Activated CD8-positive, alpha-beta memory T cell treated with anti-CD3 and anti-CD28 coated beads, Interleukin-2, amount 50 U/mL, for 48 hours (primary cell): ENCODE measurements around the gene DEK.
"Not testable (repeated sequence)": the region's sequence is repeated elsewhere in the genome, so short reads cannot be mapped to it uniquely, and the experiment has no call there.

Source experiments
- DNase-seq: peaks from one replicate; pipeline ENCODE4 v3.0.0-alpha.2; 2020

Gene DEK

DNA sequence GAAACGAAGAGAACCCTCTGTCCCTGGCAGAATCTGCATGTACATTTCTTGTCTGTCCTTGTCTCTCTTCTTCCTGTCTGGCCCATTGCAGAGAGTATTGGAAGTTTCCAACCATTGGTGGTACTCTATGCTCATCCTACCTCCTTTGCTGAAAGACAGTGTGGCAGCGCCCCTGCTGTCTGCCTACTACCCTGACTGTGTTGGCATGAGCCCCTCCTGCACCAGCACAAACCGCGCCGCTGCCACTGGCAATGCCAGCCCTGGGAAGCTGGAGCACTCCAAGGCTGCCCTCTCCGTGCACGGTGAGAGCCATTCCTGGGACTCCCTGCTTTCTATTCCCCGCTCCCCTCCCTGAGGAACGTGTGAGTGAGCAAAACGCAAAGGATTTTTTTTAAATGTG lies 76.6 kb downstream of the DEK start:
- no peak for DNase-seq

DNA sequence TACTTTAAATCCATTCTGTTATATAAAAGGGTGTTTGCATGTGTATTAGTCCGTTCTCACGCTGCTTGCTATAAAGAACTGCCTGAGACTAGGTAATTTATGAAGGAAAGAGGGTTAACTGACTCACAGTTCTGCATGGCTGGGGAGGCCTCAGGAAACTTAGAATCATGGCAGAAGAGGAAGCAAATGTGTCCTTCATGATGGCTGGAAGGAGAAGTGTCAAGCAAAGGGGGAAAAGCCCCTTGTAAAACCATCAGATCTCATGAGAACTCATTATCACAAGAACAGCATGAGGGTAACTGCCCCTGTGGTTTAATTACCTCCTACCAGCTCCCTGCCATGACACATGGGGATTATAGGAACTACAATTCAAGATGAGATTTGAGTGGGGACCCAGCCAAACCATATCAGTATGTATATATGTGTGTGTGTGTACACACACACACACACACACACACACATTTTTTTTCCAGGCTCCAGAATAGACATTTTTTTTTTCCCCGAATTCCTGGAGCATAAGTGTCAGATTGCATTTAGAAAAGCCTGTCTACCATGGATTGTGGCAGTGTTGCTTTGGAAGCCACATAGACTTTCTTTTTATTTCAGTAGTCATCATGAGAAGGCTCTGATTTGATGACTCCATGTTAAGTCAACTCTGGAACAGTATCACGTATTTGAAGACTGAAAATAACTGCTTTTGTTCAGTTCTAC lies 77.6 kb downstream of the DEK start:
- no peak for DNase-seq

DNA sequence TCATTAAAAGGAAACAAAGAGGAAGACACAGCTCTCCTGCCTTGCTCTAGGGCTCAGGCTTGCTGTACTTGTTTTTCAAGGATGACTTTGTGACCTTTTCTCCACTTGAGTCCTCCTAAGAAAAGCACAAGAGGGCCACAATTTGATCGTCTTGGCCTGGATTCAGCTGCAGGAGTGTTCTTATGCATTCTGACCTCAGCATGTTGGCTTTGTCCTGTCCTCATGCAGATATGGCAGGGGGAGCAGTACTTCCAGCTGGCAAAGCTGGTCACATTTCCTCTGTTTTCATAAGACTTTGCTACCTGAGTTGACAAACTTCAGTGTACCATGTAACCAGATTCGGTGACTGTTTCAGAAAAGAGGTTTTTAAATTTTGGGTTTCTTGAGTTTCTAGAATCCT lies 78.3 kb downstream of the DEK start:
- DNase-seq = no peak

DNA sequence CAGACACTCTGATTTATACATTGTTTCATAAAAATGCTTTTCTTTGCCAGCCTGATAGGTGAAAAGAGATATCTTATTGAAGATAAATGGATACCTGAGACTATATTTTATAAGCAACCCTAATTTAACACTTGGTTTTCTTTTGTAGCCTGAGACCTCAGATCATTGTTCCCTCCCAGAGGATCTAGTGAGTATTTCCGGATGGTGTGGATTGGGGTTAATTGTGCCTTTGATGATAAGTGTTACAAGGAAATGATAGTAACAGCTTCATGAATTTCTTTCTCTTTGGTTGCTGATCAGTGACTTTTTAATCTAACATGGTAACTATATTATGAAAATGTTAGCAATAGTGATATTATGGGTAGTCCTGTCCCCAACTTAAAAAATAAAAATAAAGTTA lies 78.7 kb downstream of the DEK start:
- DNase-seq = no peak

DNA sequence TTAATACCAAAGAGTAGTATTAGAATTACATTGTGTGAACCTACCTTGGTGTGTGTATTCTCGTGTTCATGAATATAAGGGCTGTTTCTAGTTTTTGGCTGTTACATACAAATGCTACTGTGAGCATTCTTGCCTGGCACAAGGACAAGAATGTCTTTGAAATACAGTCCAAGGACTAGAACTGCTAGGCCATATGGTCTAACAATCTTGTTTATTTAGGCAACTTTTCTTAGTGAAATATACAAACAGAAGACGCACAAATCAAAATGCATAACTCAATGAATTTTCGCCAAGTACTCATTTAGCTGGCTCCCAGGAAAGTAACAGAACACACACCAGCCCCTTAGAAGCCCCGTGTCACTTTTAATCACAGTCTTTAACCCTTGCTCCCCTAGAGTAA lies 80.6 kb downstream of the DEK start:
- DNase-seq = no peak

DNA sequence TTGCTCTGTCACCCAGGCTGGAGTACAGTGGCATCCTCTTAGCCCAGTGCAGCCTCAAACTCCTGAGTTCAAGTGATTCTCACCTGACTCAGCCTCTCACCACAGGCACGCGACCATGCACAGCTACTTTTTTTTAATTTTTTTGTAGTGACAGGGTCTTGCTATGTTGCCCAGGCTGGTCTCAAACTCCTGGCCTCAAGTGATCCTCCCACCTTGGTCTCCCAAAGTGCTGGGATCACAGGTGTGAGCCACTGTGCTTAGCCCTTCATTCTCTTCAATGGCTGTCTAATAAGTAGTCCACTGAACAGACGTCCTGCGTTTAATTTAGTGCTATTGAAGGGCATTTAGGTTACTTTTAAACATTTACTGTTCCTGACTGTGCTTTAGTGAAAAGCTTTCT lies 81.8 kb downstream of the DEK start:
- DNase-seq = no peak

DNA sequence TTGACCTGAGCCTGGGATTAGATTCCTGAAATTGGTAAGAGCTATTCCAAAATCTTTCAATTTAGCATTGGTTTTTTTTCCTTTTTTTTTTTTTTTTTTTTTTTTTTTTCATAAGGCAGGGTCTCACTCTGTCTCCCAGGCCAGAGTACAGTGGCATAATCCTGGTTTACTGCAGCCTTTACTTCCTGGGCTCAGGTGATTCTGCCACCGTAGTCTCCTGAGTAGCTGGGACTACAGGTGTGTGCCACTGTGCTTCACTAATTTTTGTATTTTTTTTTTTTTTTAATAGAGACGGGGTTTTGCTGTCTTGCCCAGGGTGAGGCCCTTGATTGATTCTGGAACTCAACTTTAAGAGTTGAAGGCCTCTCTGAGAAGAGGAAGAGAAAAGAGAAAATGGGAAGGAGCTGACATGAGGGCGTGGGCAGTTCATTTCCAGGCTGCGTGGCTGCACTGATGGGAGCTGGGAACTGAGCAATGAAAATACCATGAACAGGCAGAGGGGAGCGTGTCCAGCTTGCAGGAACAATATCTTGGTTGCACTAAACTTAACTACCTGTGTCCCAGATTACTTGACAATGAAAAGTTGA lies 84.5 kb downstream of the DEK start:
- no peak for DNase-seq

DNA sequence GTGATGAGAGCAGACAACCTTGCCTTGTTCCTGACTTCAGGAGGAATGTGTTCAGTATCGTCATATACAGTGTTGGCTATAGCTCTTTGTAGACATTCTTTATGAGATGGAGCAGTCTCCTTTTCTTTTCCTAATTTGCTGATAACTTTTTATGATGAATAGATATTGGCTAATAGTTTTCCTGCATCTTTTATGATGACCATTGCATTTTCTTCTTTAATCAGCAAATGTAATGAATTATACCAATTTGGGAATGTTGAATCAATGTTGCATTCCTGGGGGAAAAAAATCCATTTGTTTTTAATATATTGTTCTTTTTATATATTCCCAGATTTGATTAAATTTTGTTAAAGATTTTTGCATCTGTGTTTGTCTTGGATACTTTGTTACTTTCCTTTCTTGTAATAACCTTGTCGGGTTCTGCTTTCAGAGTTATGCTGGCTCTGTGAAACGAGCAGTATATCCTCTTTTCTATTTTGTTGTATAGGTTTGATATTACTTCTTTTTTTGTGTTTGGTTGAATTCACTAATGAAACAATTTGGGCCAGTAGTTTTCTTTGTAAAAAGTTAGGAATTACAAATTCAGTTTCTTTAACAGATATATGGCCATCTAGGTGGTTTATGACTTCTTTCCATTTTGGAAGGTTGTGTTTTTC lies 85.2 kb downstream of the DEK start:
- no peak for DNase-seq

DNA sequence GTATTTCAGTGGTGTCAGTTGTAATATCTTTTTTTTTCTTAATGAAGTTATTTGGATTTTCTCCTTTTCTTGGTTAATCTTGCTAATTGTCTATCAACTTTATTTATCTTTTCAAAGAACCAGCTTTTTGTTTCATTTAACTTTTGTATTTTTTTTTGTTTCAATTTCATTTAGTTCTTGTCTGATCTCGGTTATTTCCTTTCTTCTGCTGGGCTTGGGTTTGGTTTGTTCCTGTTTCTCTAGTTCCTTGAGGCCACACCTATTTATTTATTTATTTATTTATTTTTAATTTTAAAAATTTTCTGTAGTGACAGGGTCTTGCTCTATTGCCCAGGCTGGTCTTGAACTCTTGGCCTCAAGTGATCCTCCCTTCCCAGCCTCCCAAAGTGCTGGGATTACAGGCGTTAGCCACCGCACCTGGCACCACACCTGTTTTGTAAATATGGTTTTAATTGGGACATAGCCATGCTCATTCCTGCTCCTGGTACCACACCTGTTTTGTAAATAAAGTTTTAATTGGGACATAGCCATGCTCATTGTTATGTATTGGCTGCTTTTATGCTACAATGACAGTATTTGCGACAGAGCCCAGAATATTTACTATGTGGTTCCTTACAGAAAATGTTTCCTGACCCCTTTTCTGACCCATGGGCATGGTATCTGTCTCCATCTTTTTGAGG lies 86.9 kb downstream of the DEK start:
- DNase-seq = no peak

DNA sequence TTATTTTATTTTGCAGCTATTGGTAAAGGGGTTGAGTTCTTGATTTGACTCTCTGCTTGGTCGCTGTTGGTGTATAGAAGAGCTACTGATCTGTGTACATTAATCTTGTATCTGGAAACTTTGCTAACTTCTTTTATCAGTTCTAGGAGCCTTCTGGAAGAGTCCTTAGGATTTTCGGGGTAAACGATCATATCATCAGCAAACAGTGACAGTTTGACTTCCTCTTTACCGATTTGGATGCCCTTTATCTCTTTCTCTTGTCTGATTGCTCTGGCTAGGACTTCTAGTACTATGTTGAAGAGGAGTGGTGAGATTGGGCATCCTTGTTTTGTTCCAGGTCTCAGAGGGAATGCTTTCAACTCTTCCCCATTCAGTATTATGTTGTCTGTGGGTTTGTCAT lies 88.1 kb downstream of the DEK start:
- DNase-seq = not testable (repeated sequence)
